Muscle layer of colon (tissue), 2 donors: Measurements from ENCODE around the gene HDAC3.

Source experiments
- H3K27ac ChIP-seq: one replicate; pipeline ENCODE4 v1.7.0; 2013; ENCODE audit warnings: low read depth, mild to moderate bottlenecking, low read length, moderate library complexity
- H3K27me3 ChIP-seq, 2 donors: one replicate each; pipeline ENCODE4 v1.7.0; 2013; ENCODE audit warnings: low read length in 2 of 2, mild to moderate bottlenecking in 2 of 2; ENCODE audit not compliant: insufficient read depth in 2 of 2, control insufficient read depth in 1 of 2
- H3K36me3 ChIP-seq: one replicate; pipeline ENCODE4 v1.7.0; 2013; ENCODE audit warnings: mild to moderate bottlenecking, low read length; ENCODE audit not compliant: insufficient read depth
- H3K4me1 ChIP-seq: one replicate; pipeline ENCODE4 v1.7.0; 2013; ENCODE audit warnings: mild to moderate bottlenecking, low read length; ENCODE audit not compliant: insufficient read depth
- H3K4me3 ChIP-seq, 2 donors: one replicate each; pipeline ENCODE4 v1.7.0; 2013; ENCODE audit warnings: low read length in 2 of 2, low read depth in 1 of 2, mild to moderate bottlenecking in 1 of 2, moderate library complexity in 1 of 2
- H3K9ac ChIP-seq: one replicate; pipeline ENCODE4 v1.7.0; 2013; ENCODE audit warnings: low read length
- H3K9me3 ChIP-seq: one replicate; pipeline ENCODE4 v1.7.0; 2013; ENCODE audit warnings: mild to moderate bottlenecking, low read length
- donor health status: abdominal sarcoma.
- donor health status: Adenocarcinoma of cecum.

Gene HDAC3

GRCh38 chr5:141630570-141631140, 6.0 kb downstream of the HDAC3 start:
- no peaks in the 10 kb centered on the region for H3K9me3 ChIP-seq
- no peaks in the 10 kb centered on the region for H3K27me3 ChIP-seq
- H3K4me3 ChIP-seq = no peak overlapping the region
- no peak overlapping the region for H3K27ac ChIP-seq
- peaks cover 11% of the 10 kb centered on the region for H3K4me1 ChIP-seq
- peaks cover 44% of the 10 kb centered on the region for H3K36me3 ChIP-seq
- no peak overlapping the region for H3K9ac ChIP-seq

GRCh38 chr5:141628175-141628788, 8.4 kb downstream of the HDAC3 start:
- H3K9ac ChIP-seq = no peak overlapping the region
- peaks cover 62% of the 10 kb centered on the region for H3K36me3 ChIP-seq
- H3K9me3 ChIP-seq = no peaks in the 10 kb centered on the region
- no peaks in the 10 kb centered on the region for H3K27me3 ChIP-seq
- no peak overlapping the region for H3K27ac ChIP-seq
- H3K4me1 ChIP-seq = no peaks in the 10 kb centered on the region
- no peak overlapping the region for H3K4me3 ChIP-seq

- H3K27me3 ChIP-seq = no peaks in the 10 kb centered on the region
- no peak overlapping the region for H3K27ac ChIP-seq
- H3K4me3 ChIP-seq = no peak overlapping the region
- H3K36me3 ChIP-seq = peaks cover 68% of the 10 kb centered on the region
- H3K4me1 ChIP-seq = no peaks in the 10 kb centered on the region
- H3K9ac ChIP-seq = no peak overlapping the region
- H3K9me3 ChIP-seq = no peaks in the 10 kb centered on the region
Observed at GRCh38 chr5:141623611-141624010, 13.0 kb downstream of the HDAC3 start.

GRCh38 chr5:141623186-141623585, 13.5 kb downstream of the HDAC3 start:
- H3K9me3 ChIP-seq = no peaks in the 10 kb centered on the region
- no peak overlapping the region for H3K27ac ChIP-seq
- no peak overlapping the region for H3K4me3 ChIP-seq
- peaks cover 63% of the 10 kb centered on the region for H3K36me3 ChIP-seq
- H3K27me3 ChIP-seq = no peaks in the 10 kb centered on the region
- no peak overlapping the region for H3K9ac ChIP-seq
- peaks cover under 1% of the 10 kb centered on the region for H3K4me1 ChIP-seq

- Histone ChIP-seq H3K9ac (peak within 1 kb of the TSS; percentile 24), H3K36me3 (peaks cover 36% of the 10 kb centered on the region), H3K27ac (peak within 1 kb of the TSS; percentile 47), H3K4me1 (peaks cover 12% of the 10 kb centered on the region), H3K27me3 (no peaks in the 10 kb centered on the region), H3K4me3 (peak within 1 kb of the TSS; percentile 61 to 80), H3K9me3 (no peaks in the 10 kb centered on the region)
Observed at GRCh38 chr5:141618804-141619554, 17.7 kb downstream of the HDAC3 start, which contains the start of gene DIAPH1. DIAPH1 (minus strand) TSS chr5:141619000; CDS start chr5:141618914, 86 bp downstream.

- Histone ChIP-seq H3K9ac (peak overlapping the region; percentile 24), H3K9me3 (no peaks in the 10 kb centered on the region), H3K27ac (peak overlapping the region; percentile 47), H3K36me3 (peaks cover 28% of the 10 kb centered on the region), H3K27me3 (no peaks in the 10 kb centered on the region), H3K4me1 (peaks cover 12% of the 10 kb centered on the region), H3K4me3 (peak overlapping the region; percentile 61 to 80)
Observed at GRCh38 chr5:141618030-141618803, 18.4 kb downstream of the HDAC3 start.

DNA sequence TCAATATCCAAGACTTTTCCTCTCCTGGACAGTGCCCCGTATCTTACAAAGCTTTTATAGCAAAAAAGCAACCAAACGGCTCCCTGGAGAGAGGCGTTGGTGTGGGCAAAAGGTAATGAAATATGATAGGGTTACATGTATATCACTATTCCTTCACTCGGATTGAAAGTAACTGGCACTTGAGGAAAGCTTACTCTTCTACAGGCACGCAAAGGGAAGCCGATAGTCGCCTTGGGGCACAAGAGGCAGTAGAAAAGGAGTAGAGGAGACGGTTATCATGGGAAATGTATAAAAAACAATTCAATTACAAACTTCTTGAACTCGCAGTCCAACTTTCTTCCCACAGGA, 19.0 kb downstream of the HDAC3 start:
- Histone ChIP-seq H3K4me1 (peaks cover 12% of the 10 kb centered on the region), H3K9me3 (no peaks in the 10 kb centered on the region), H3K27me3 (no peaks in the 10 kb centered on the region), H3K9ac (peak overlapping the region; percentile 24), H3K27ac (peak overlapping the region; percentile 47), H3K36me3 (peaks cover 25% of the 10 kb centered on the region), H3K4me3 (peak overlapping the region; percentile 61 to 80)

- Histone ChIP-seq H3K36me3 (peaks cover 21% of the 10 kb centered on the region), H3K27me3 (no peaks in the 10 kb centered on the region), H3K4me3 (no peak overlapping the region), H3K9ac (no peak overlapping the region), H3K9me3 (no peaks in the 10 kb centered on the region), H3K4me1 (peaks cover 12% of the 10 kb centered on the region), H3K27ac (peak overlapping the region; percentile 47)
Observed at GRCh38 chr5:141617128-141617527, 19.5 kb downstream of the HDAC3 start.

DNA sequence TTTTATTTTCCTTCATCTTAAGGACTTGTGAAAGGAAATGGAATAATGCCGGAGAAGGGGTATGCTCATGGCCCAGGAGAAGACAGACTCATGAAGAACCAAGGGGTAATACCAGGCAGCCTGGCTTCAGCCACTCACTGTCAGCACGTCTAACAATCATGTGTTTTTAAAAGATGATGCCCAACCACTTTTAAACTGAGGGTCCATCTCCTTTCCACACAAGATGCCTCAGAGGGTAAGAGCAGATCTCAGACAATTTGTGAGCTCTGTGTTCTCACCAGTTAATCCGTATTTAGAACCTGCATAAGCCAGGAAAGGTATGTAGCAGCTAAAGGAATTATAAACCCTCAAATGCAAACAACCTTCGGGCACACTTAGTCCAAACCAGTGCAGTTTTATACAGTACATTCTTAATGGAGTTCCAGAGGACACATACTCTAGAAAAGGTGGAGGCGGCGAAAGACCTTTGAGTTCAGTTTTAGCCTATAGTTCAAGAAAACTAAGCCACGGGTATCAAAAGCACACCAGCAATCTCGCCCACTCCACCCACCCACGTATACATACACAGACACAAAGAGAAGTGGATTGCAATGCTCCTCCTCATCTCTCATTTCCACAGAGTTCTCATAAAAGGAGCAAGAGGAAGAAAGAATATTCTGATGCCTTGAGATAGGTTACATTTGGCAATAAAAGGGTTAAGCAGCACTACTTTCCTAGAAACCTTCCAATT, 20.5 kb downstream of the HDAC3 start:
- Histone ChIP-seq H3K4me3 (no peak overlapping the region), H3K36me3 (peaks cover 12% of the 10 kb centered on the region), H3K27ac (no peak overlapping the region), H3K9me3 (no peaks in the 10 kb centered on the region), H3K4me1 (peaks cover 12% of the 10 kb centered on the region), H3K27me3 (no peaks in the 10 kb centered on the region), H3K9ac (no peak overlapping the region)

DNA sequence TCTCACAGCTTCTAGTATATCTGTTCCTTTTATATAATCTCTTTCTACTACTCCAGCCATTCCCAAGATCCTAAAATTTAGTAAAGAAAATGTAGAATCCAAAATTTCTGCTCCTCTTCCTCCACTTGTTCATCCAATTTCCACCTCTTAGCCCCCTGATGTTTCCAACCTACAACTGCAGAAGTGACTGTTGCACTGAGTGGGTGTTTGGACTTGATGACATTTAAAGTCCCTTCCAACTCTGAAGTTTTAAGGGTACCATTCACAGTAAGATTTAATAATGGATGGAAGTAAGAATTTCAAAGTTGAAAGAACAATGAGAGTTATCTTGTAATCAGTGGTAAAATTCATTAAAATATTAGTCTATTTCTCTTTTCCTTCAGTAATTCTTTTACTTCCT, 23.3 kb downstream of the HDAC3 start:
- Histone ChIP-seq H3K4me3 (no peak overlapping the region), H3K36me3 (no peaks in the 10 kb centered on the region), H3K9ac (no peak overlapping the region), H3K27ac (no peak overlapping the region), H3K4me1 (peaks cover 12% of the 10 kb centered on the region), H3K27me3 (no peaks in the 10 kb centered on the region), H3K9me3 (no peaks in the 10 kb centered on the region)

DNA sequence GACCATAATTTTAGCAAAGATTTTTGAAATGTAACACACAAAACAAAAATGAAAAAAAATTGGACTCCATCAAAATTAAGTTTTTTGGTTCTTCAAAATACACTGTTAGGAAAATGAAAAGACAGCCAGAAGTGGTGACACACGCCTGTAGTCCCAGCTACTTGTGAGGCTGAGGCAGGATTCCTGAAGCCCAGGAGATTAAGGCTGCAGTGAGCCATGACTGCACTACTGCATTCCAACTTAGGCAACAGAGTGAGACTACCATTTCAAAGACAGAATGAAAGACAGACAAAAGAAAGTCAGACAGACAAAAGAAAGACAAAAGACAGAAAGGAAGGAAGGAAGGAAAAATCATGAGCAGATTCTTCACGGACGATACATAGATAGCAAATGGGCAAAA, 25.4 kb downstream of the HDAC3 start:
- Histone ChIP-seq H3K4me3 (no peak overlapping the region), H3K27ac (no peak overlapping the region), H3K36me3 (no peaks in the 10 kb centered on the region), H3K27me3 (no peaks in the 10 kb centered on the region), H3K9me3 (no peaks in the 10 kb centered on the region), H3K4me1 (no peaks in the 10 kb centered on the region), H3K9ac (no peak overlapping the region)
